Upper lobe of left lung (tissue), 6 donors: ENCODE data around the gene FLCN. TPM values are rescaled to one million over a fixed set of nuclear protein-coding genes. Genes with fewer than 3 reads are reported as not detected.

Experiments
- ATAC-seq, 2 donors: fragments of 200-7000 bp; cut with Tn5 transposase; one replicate each; pipeline ENCODE4 v1.9.1; 2022; ENCODE audit warnings: mild to moderate bottlenecking in 2 of 2, moderate library complexity in 2 of 2; ENCODE audit not compliant: low FRiP score in 2 of 2
- DNase-seq, 2 donors: peaks; one replicate each; pipeline ENCODE4 v3.0.0-alpha.2; 2019 to 2020
- H3K27ac ChIP-seq, 4 donors: fragments of 200-600 bp; sonication (generic); one replicate each; pipeline ENCODE4 v1.5.1; 2016 to 2019
- H3K27me3 ChIP-seq, 4 donors: fragments of 200-600 bp; sonication (generic); one replicate each; pipeline ENCODE4 v1.5.1; 2017 to 2019
- H3K36me3 ChIP-seq, 4 donors: fragments of 200-600 bp; sonication (generic); one replicate each; pipeline ENCODE4 v1.5.1; 2016 to 2019
- H3K4me1 ChIP-seq, 4 donors: fragments of 200-600 bp; sonication (generic); one replicate each; pipeline ENCODE4 v1.5.1; 2018 to 2019
- H3K4me3 ChIP-seq, 4 donors: fragments of 200-600 bp; sonication (generic); one replicate each; pipeline ENCODE4 v1.5.1; 2017 to 2019; ENCODE audit warnings: mild to moderate bottlenecking in 2 of 4, moderate library complexity in 1 of 4
- H3K9me3 ChIP-seq, 4 donors: fragments of 200-600 bp; sonication (generic); one replicate each; pipeline ENCODE4 v1.5.1; 2018 to 2019
- CTCF ChIP-seq, 6 experiments: fragments of 450-650 bp in 4 of 6; fragments of 200-600 bp in 2 of 6; sonication (generic) in 2 of 6; IDR thresholded peaks; one replicate each; pipeline ENCODE4 v1.5.1; 2016 to 2019; ENCODE audit warnings: antibody characterized with exemption in 6 of 6
- EP300 ChIP-seq, 4 donors: sonication (generic); formaldehyde crosslinking; IDR thresholded peaks; one replicate each; pipeline ENCODE4 v1.5.1; 2017; ENCODE audit warnings: antibody characterized with exemption in 4 of 4, control low read depth in 2 of 4
- POLR2A ChIP-seq, 4 donors: fragments of 450-650 bp; IDR thresholded peaks; one replicate each; pipeline ENCODE4 v1.5.1; 2016 to 2017; ENCODE audit warnings: antibody characterized with exemption in 4 of 4, mild to moderate bottlenecking in 2 of 4
- POLR2AphosphoS5 ChIP-seq, 2 donors: sonication (generic); formaldehyde crosslinking; IDR thresholded peaks; one replicate each; pipeline ENCODE4 v1.5.1; 2017; ENCODE audit warnings: antibody characterized with exemption in 2 of 2
- WGBS, 2 donors: methylation state at CpG; one replicate each; pipeline ENCODE4 v1.1.5; 2017 to 2018; 5-methylcytosine and 5-hydroxymethylcytosine counted together
- total RNA-seq, 6 donors: library from RNA; depleted of rRNA in 4 of 6; stranded (reverse); fragments of >200 nt in 4 of 6; gene quantifications; one replicate each; pipeline versions ENCODE4 v1.1.0 to v1.2.1, GENCODE V29; 2016 to 2021
- donor health status: DM: no; HTN: no; CAD: no; lungs with moderate emphysema.
- donor health status: DM: no; HTN: yes; CAD: no; lungs with severe emphysema.

FLCN gene
- total RNA-seq, 6 donors from 2014 or later = 62.3 to 420 (median 103) TPM

GRCh38 chr17:17221329-17221728 is 15.6 kb downstream of the FLCN start:
- ATAC-seq (no peak), DNase-seq (peak in 1 of 2 donors; percentile 58)
- no peak for TF ChIP-seq POLR2AphosphoS5 (IDR thresholded peaks at IDR 0.05)
- no peak for TF ChIP-seq CTCF (IDR thresholded peaks at IDR 0.05)
- H3K36me3 ChIP-seq = peaks cover 79 to 100% (median 97%) of the 10 kb centered on the region in 4 donors
- no peak overlapping the region for H3K4me3 ChIP-seq
- 92 to 98% methylated on average over 17 to 20 of the region's 22 CpGs for WGBS, 2 donors
- no peaks in the 10 kb centered on the region for H3K27me3 ChIP-seq
- H3K27ac ChIP-seq = no peak overlapping the region
- no peaks in the 10 kb centered on the region for H3K9me3 ChIP-seq
- H3K4me1 ChIP-seq = no peaks in the 10 kb centered on the region

- Histone ChIP-seq H3K27ac (no peak overlapping the region), H3K4me1 (no peaks in the 10 kb centered on the region), H3K36me3 (peaks cover 76 to 100% (median 97%) of the 10 kb centered on the region in 4 donors), H3K4me3 (no peak overlapping the region), H3K9me3 (no peaks in the 10 kb centered on the region), H3K27me3 (no peaks in the 10 kb centered on the region)
- 70 to 91% methylated on average over 2 to 8 of the region's 8 CpGs for WGBS, 2 donors
- no peak for DNase-seq
- no peak for TF ChIP-seq EP300 (IDR thresholded peaks at IDR 0.05)
- TF ChIP-seq POLR2AphosphoS5 (IDR thresholded peaks at IDR 0.05) = no peak
- no peak for TF ChIP-seq POLR2A (IDR thresholded peaks at IDR 0.05)
- no peak for TF ChIP-seq CTCF (IDR thresholded peaks at IDR 0.05)
- ATAC-seq = no peak
Measured at GRCh38 chr17:17220529-17220928, 16.4 kb downstream of the FLCN start.

GRCh38 chr17:17217995-17218394 is 19.0 kb downstream of the FLCN start:
- 86 to 97% methylated on average over 3 of the region's 3 CpGs for WGBS, 2 donors
- ATAC-seq = no peak

GRCh38 chr17:17216776-17217175 is 20.2 kb downstream of the FLCN start:
- no peak for ATAC-seq
- TF ChIP-seq CTCF (IDR thresholded peaks at IDR 0.05) (no peak), POLR2AphosphoS5 (IDR thresholded peaks at IDR 0.05) (no peak), EP300 (IDR thresholded peaks at IDR 0.05) (no peak), POLR2A (IDR thresholded peaks at IDR 0.05) (no peak)
- 93 to 94% methylated on average over 13 to 16 of the region's 16 CpGs for WGBS, 2 donors
- Histone ChIP-seq H3K36me3 (peaks cover 72 to 99% (median 93%) of the 10 kb centered on the region in 4 donors), H3K9me3 (no peaks in the 10 kb centered on the region), H3K27me3 (no peaks in the 10 kb centered on the region), H3K4me3 (no peak overlapping the region), H3K27ac (no peak overlapping the region), H3K4me1 (no peaks in the 10 kb centered on the region)
- DNase-seq = peak in 1 of 2 donors; percentile 56

More at GRCh38 chr17:17217995-17218394, 19.0 kb downstream of the FLCN start:
- DNase-seq = no peak
- H3K4me1 ChIP-seq = no peaks in the 10 kb centered on the region
- H3K9me3 ChIP-seq = no peaks in the 10 kb centered on the region
- no peak overlapping the region for H3K27ac ChIP-seq
- peaks cover 78 to 100% (median 97%) of the 10 kb centered on the region in 4 donors for H3K36me3 ChIP-seq
- no peaks in the 10 kb centered on the region for H3K27me3 ChIP-seq
- TF ChIP-seq POLR2AphosphoS5 (IDR thresholded peaks at IDR 0.05) = no peak
- no peak for TF ChIP-seq CTCF (IDR thresholded peaks at IDR 0.05)
- TF ChIP-seq EP300 (IDR thresholded peaks at IDR 0.05) = no peak
- TF ChIP-seq POLR2A (IDR thresholded peaks at IDR 0.05) = no peak
- no peak overlapping the region for H3K4me3 ChIP-seq

- no peaks in the 10 kb centered on the region for H3K4me1 ChIP-seq
- H3K27ac ChIP-seq = no peak overlapping the region
- DNase-seq (peak in 1 of 2 donors; percentile 63), ATAC-seq (no peak)
- WGBS, 2 donors = 92 to 96% methylated on average over 9 to 13 of the region's 17 CpGs
- no peaks in the 10 kb centered on the region for H3K9me3 ChIP-seq
- H3K27me3 ChIP-seq = no peaks in the 10 kb centered on the region
- TF ChIP-seq CTCF (IDR thresholded peaks at IDR 0.05) (no peak), POLR2AphosphoS5 (IDR thresholded peaks at IDR 0.05) (no peak)
- H3K36me3 ChIP-seq = peaks cover 67 to 97% (median 91%) of the 10 kb centered on the region in 4 donors
- H3K4me3 ChIP-seq = no peak overlapping the region
Measured at GRCh38 chr17:17216236-17216635, 20.7 kb downstream of the FLCN start.
